Cardiac muscle cell (in vitro differentiated cells and primary cell): Measurements from ENCODE around the gene DVL3. TPM values are rescaled to one million over a fixed set of nuclear protein-coding genes. Genes with fewer than 3 reads are reported as not detected.

Experiments used
- DNase-seq, 2 donors: peaks; one replicate each; pipeline versions ENCODE4 v3.0.0 to v3.0.0-alpha.2; 2010 to 2017; ENCODE audit warnings: low read depth in 1 of 2, low spot score in 1 of 2
- H3K27ac ChIP-seq: fragments of 200-600 bp; sonication (generic); 2 replicates; pipeline ENCODE4 v1.5.1; 2016
- H3K27me3 ChIP-seq: fragments of 200-600 bp; sonication (generic); 2 replicates; pipeline ENCODE4 v1.6.0; 2016; ENCODE audit warnings: control low read depth
- H3K36me3 ChIP-seq: fragments of 200-600 bp; sonication (generic); 2 replicates; pipeline ENCODE4 v1.5.1; 2016; ENCODE audit warnings: control low read depth
- H3K4me1 ChIP-seq: fragments of 200-600 bp; sonication (generic); 2 replicates; pipeline ENCODE4 v1.8.1; 2017; ENCODE audit warnings: low read depth, mild to moderate bottlenecking, mixed run types
- H3K4me3 ChIP-seq: fragments of 200-600 bp; sonication (generic); 2 replicates; pipeline ENCODE4 v1.5.1; 2016; ENCODE audit warnings: mild to moderate bottlenecking
- H3K9me3 ChIP-seq: fragments of 200-600 bp; sonication (generic); 2 replicates; pipeline ENCODE4 v1.5.1; 2017; ENCODE audit warnings: low read depth, mild to moderate bottlenecking, control low read depth
- CTCF ChIP-seq: IDR thresholded peaks from 2 replicates; pipeline ENCODE4 v1.5.1; 2012; ENCODE audit warnings: low read depth, mild to moderate bottlenecking, low read length
- polyA plus RNA-seq: library from polyadenylated mRNA; unstranded; fragments of >200 nt; fragmentation: Nextera tagmentation; extraction: Ambion mirVana; gene quantifications from 2 replicates; pipeline ENCODE4 v1.2.1, GENCODE V29; 2016
- total RNA-seq: library from RNA; depleted of rRNA; stranded (reverse); fragments of >200 nt; gene quantifications from 2 replicates; pipeline ENCODE4 v1.2.3, GENCODE V29; 2016

Gene DVL3
- total and polyA plus RNA-seq, 2 experiments from 2014 or later, result 135 to 150 TPM

GRCh38 chr3:184184546-184185230, 29.5 kb downstream of the DVL3 start:
- Histone ChIP-seq H3K36me3 (peaks cover 57% of the 10 kb centered on the region), H3K9me3 (no peaks in the 10 kb centered on the region), H3K27me3 (no peaks in the 10 kb centered on the region), H3K4me1 (peaks cover 12% of the 10 kb centered on the region), H3K27ac (peak overlapping the region; percentile 93), H3K4me3 (no peak overlapping the region)
- DNase-seq, result no peak
- no peak for TF ChIP-seq CTCF

GRCh38 chr3:184185461-184186183, 30.4 kb downstream of the DVL3 start:
- no peaks in the 10 kb centered on the region for H3K27me3 ChIP-seq
- peak; percentile 100 for DNase-seq
- H3K36me3 ChIP-seq, result peaks cover 57% of the 10 kb centered on the region
- H3K9me3 ChIP-seq, result no peaks in the 10 kb centered on the region
- H3K4me3 ChIP-seq, result peak overlapping the region; percentile 74
- peaks cover 12% of the 10 kb centered on the region for H3K4me1 ChIP-seq
- no peak for TF ChIP-seq CTCF
- H3K27ac ChIP-seq, result peak overlapping the region; percentile 93

GRCh38 chr3:184186184-184186901, 31.2 kb downstream of the DVL3 start, which contains the start of gene ABCF3:
TSS of gene ABCF3 (plus strand) at chr3:184186199. CDS start at chr3:184186208, 9 bp downstream.
- peak within 1 kb of the TSS; percentile 93 for H3K27ac ChIP-seq
- H3K4me3 ChIP-seq, result peak within 1 kb of the TSS; percentile 74
- no peak for TF ChIP-seq CTCF
- peak in 1 of 2 donors; percentile 63 for DNase-seq
- H3K27me3 ChIP-seq, result no peaks in the 10 kb centered on the region
- peaks cover 57% of the 10 kb centered on the region for H3K36me3 ChIP-seq
- peaks cover 12% of the 10 kb centered on the region for H3K4me1 ChIP-seq
- H3K9me3 ChIP-seq, result no peaks in the 10 kb centered on the region

- H3K4me3 ChIP-seq, result peak overlapping the region; percentile 74
- peak overlapping the region; percentile 86 for H3K27ac ChIP-seq
- peaks cover 54% of the 10 kb centered on the region for H3K36me3 ChIP-seq
- no peak for DNase-seq
- H3K4me1 ChIP-seq, result peaks cover 12% of the 10 kb centered on the region
- no peaks in the 10 kb centered on the region for H3K9me3 ChIP-seq
- TF ChIP-seq CTCF, result no peak
- no peaks in the 10 kb centered on the region for H3K27me3 ChIP-seq
These were observed 31.7 kb downstream of the DVL3 start for GRCh38 chr3:184186902-184187207.

GRCh38 chr3:184188080-184188479, 32.9 kb downstream of the DVL3 start:
- no peaks in the 10 kb centered on the region for H3K9me3 ChIP-seq
- H3K27ac ChIP-seq, result no peak overlapping the region
- no peak overlapping the region for H3K4me3 ChIP-seq
- DNase-seq, result no peak
- H3K27me3 ChIP-seq, result no peaks in the 10 kb centered on the region
- TF ChIP-seq CTCF, result no peak
- peaks cover 48% of the 10 kb centered on the region for H3K36me3 ChIP-seq
- peaks cover 12% of the 10 kb centered on the region for H3K4me1 ChIP-seq
